ENCODE data around the gene MFAP3. TPM values are rescaled to one million over a fixed set of nuclear protein-coding genes. Genes with fewer than 3 reads are reported as not detected.

The MFAP3 gene
- total RNA-seq, 1 donor from 2014 or later: 41.7 TPM

DNA sequence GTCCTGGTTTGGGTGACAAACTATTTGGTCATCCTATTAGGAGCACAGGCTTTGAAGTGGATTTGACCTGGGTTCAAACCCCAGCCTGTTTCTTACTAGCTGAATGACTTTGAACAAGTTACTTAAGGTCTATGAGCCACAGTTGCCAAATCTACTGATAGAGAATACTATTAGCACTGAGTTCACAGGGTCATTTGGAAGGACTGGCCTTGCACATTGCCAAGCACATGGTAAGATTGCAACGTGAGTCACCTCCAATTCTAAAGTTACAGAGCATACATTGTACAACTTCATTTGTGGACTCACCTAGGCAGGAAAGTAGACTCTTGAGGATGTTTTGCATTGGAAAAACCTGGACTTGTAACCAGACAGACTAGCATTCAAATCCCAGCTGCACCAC, 38.9 kb downstream of the MFAP3 start:
- Mint-ChIP-seq H3K9me3 (ENCODE audit: unreplicated experiment) (no peaks in the 10 kb centered on the region), H3K27me3 (ENCODE audit: unreplicated experiment) (no peaks in the 10 kb centered on the region), H3K27ac (ENCODE audit: unreplicated experiment) (no peak overlapping the region), H3K4me1 (ENCODE audit: unreplicated experiment) (peaks cover 15% of the 10 kb centered on the region), H3K36me3 (ENCODE audit: unreplicated experiment) (no peaks in the 10 kb centered on the region), H3K4me3 (ENCODE audit: unreplicated experiment) (no peak overlapping the region)
- TF ChIP-seq, protein P1, sequence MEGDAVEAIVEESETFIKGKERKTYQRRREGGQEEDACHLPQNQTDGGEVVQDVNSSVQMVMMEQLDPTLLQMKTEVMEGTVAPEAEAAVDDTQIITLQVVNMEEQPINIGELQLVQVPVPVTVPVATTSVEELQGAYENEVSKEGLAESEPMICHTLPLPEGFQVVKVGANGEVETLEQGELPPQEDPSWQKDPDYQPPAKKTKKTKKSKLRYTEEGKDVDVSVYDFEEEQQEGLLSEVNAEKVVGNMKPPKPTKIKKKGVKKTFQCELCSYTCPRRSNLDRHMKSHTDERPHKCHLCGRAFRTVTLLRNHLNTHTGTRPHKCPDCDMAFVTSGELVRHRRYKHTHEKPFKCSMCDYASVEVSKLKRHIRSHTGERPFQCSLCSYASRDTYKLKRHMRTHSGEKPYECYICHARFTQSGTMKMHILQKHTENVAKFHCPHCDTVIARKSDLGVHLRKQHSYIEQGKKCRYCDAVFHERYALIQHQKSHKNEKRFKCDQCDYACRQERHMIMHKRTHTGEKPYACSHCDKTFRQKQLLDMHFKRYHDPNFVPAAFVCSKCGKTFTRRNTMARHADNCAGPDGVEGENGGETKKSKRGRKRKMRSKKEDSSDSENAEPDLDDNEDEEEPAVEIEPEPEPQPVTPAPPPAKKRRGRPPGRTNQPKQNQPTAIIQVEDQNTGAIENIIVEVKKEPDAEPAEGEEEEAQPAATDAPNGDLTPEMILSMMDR (IDR thresholded peaks at IDR 0.05): no peak
- no peak for DNase-seq (ENCODE audit: extremely low spot score, unreplicated experiment)

- Mint-ChIP-seq H3K36me3 (ENCODE audit: unreplicated experiment) (no peaks in the 10 kb centered on the region), H3K4me1 (ENCODE audit: unreplicated experiment) (peaks cover 15% of the 10 kb centered on the region), H3K27me3 (ENCODE audit: unreplicated experiment) (no peaks in the 10 kb centered on the region), H3K4me3 (ENCODE audit: unreplicated experiment) (no peak overlapping the region), H3K9me3 (ENCODE audit: unreplicated experiment) (no peaks in the 10 kb centered on the region), H3K27ac (ENCODE audit: unreplicated experiment) (no peak overlapping the region)
- no peak for DNase-seq (ENCODE audit: extremely low spot score, unreplicated experiment)
- TF ChIP-seq, protein P1 (IDR thresholded peaks at IDR 0.05): no peak
Observed at GRCh38 chr5:154078272-154078671, 39.5 kb downstream of the MFAP3 start.

GRCh38 chr5:154081246-154081645, 42.5 kb downstream of the MFAP3 start:
- Mint-ChIP-seq H3K36me3 (ENCODE audit: unreplicated experiment) (no peaks in the 10 kb centered on the region), H3K27me3 (ENCODE audit: unreplicated experiment) (no peaks in the 10 kb centered on the region), H3K4me1 (ENCODE audit: unreplicated experiment) (peaks cover 15% of the 10 kb centered on the region), H3K9me3 (ENCODE audit: unreplicated experiment) (no peaks in the 10 kb centered on the region), H3K27ac (ENCODE audit: unreplicated experiment) (no peak overlapping the region), H3K4me3 (ENCODE audit: unreplicated experiment) (no peak overlapping the region)
- no peak for DNase-seq (ENCODE audit: extremely low spot score, unreplicated experiment)
- TF ChIP-seq, protein P1 (IDR thresholded peaks at IDR 0.05): no peak

DNA sequence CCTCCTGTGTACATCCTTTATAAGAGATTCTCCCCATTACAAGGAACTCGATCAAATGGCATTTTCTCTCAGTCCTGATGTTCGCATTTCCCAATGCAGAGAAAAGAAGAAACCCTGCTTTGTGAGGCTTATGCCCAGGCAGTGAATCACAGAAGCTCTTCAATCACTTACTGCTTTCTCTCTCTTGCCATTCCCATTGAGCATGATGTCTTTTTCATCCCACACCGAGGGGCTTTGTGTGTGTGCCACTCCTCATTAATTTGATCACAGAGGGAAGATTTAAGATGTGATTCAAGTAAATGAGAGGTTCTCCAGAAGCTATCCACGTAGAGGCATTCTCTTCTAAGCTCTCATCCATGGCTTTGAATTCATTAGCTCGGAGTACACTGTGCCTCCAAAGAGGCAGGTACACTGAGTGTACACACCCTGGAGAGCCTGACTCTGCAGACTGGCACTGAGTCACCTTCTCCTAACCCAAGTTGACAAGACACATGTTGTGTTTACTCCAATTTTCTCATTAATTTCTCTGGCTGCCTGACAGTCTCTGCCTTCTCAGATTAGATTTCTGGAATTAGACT, 45.4 kb downstream of the MFAP3 start:
- no peaks in the 10 kb centered on the region for H3K9me3 Mint-ChIP-seq (ENCODE audit: unreplicated experiment)
- H3K4me1 Mint-ChIP-seq (ENCODE audit: unreplicated experiment): peaks cover 24% of the 10 kb centered on the region

DNA sequence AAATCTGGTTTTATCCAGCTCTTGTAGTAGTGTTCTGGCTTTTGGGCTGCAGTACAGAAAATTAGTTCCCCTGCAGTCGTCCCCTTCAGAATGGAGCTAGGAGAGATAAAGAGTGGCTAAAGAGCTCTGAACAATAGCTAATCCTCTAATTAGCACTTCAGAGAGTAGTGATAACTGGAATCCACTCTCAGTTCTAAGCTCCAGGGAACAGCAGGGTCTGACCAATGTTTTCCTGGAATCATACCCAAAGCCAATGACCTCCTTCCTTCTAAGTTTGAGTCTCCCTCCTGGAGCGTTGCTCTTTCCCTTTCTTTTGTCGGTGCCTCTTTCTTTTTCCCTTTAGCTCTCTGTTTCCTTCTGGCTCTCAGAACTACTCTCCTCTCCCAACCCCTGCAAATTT, 47.4 kb downstream of the MFAP3 start:
- Mint-ChIP-seq H3K9me3 (ENCODE audit: unreplicated experiment) (no peaks in the 10 kb centered on the region), H3K4me3 (ENCODE audit: unreplicated experiment) (no peak overlapping the region), H3K4me1 (ENCODE audit: unreplicated experiment) (peaks cover 24% of the 10 kb centered on the region), H3K27ac (ENCODE audit: unreplicated experiment) (peak overlapping the region; percentile 5), H3K36me3 (ENCODE audit: unreplicated experiment) (no peaks in the 10 kb centered on the region), H3K27me3 (ENCODE audit: unreplicated experiment) (no peaks in the 10 kb centered on the region)
- TF ChIP-seq, protein P1 (IDR thresholded peaks at IDR 0.05): no peak
- no peak for DNase-seq (ENCODE audit: extremely low spot score, unreplicated experiment)

More for the DNA sequence above, 45.4 kb downstream of the MFAP3 start:
- Mint-ChIP-seq H3K27ac (ENCODE audit: unreplicated experiment) (no peak overlapping the region), H3K36me3 (ENCODE audit: unreplicated experiment) (no peaks in the 10 kb centered on the region), H3K4me3 (ENCODE audit: unreplicated experiment) (no peak overlapping the region), H3K27me3 (ENCODE audit: unreplicated experiment) (no peaks in the 10 kb centered on the region)
- DNase-seq (ENCODE audit: extremely low spot score, unreplicated experiment): no peak
- TF ChIP-seq, protein P1 (IDR thresholded peaks at IDR 0.05): no peak

All from osteocyte (in vitro differentiated cells).